OCI-LY7 (cell line): ENCODE data around the gene GYS2. TPM values are rescaled to one million over a fixed set of nuclear protein-coding genes. Genes with fewer than 3 reads are reported as not detected.

Experiments used
- BruUV-seq: library from RNA; stranded (reverse); fragments of 400-500 nt; replicated peaks from 2 replicates; lab custom pipeline; 2021; lab: Mats Ljungman, UMichigan
- CTCF ChIA-PET: fragments of 300-600 bp; sonication (Branson Sonifier 250); formaldehyde crosslinking; loops from one replicate; lab custom pipeline; 2022; ENCODE audit warnings: antibody characterized with exemption; ENCODE audit not compliant: unreplicated experiment; lab: Charles Lee
- POLR2A ChIA-PET: fragments of 300-600 bp; sonication (Branson Sonifier 250); formaldehyde crosslinking; loops from one replicate; lab custom pipeline; 2022; ENCODE audit warnings: antibody characterized with exemption; lab: Charles Lee
- DNase-seq: peaks from one replicate; pipeline ENCODE4 v3.0.0-alpha.2; 2015; ENCODE audit warnings: low spot score
- H2AFZ ChIP-seq: fragments of 200-600 bp; sonication (generic), shearing (Covaris generic); 2 replicates; pipeline ENCODE4 v1.6.1; 2014; ENCODE audit warnings: mild to moderate bottlenecking, antibody characterized with exemption, low read length, moderate library complexity
- H3K27ac ChIP-seq: fragments of 200-600 bp; sonication (generic); 2 replicates; pipeline ENCODE4 v1.5.1; 2014; ENCODE audit warnings: mixed run types, low read depth, mild to moderate bottlenecking, moderate library complexity, low read length, inconsistent platforms; ENCODE audit not compliant: poor library complexity, severe bottlenecking
- H3K36me3 ChIP-seq: fragments of 200-600 bp; sonication (generic); 2 replicates; pipeline ENCODE4 v1.6.1; 2014; ENCODE audit warnings: mild to moderate bottlenecking, antibody characterized with exemption, low read length, moderate library complexity, mixed read lengths; ENCODE audit not compliant: insufficient read depth
- H3K4me1 ChIP-seq: fragments of 200-600 bp; sonication (generic); 2 replicates; pipeline ENCODE4 v1.5.1; 2014; ENCODE audit warnings: mild to moderate bottlenecking, low read length; ENCODE audit not compliant: insufficient read depth, poor library complexity, severe bottlenecking
- H3K4me2 ChIP-seq: fragments of 200-600 bp; sonication (generic); 2 replicates; pipeline ENCODE4 v1.6.1; 2014; ENCODE audit warnings: mild to moderate bottlenecking, low read length
- H3K4me3 ChIP-seq: fragments of 200-600 bp; sonication (generic); 2 replicates; pipeline ENCODE4 v1.5.1; 2014; ENCODE audit warnings: mild to moderate bottlenecking, low read depth, low read length; ENCODE audit not compliant: poor library complexity, severe bottlenecking
- H3K79me2 ChIP-seq: fragments of 200-600 bp; sonication (generic); 2 replicates; pipeline ENCODE4 v1.6.1; 2016; ENCODE audit warnings: low read depth, mild to moderate bottlenecking, low read length, moderate library complexity, mixed read lengths; ENCODE audit not compliant: insufficient read depth
- H3K9me2 ChIP-seq: fragments of 200-600 bp; sonication (generic); 2 replicates; pipeline ENCODE4 v1.6.1; 2016; ENCODE audit warnings: mild to moderate bottlenecking, low read length, mixed read lengths; ENCODE audit not compliant: insufficient read depth
- H3K9me3 ChIP-seq: fragments of 200-600 bp; sonication (generic); 2 replicates; pipeline ENCODE4 v1.6.1; 2014; ENCODE audit warnings: mild to moderate bottlenecking, mixed run types, low read length, mixed read lengths
- H4K20me1 ChIP-seq: fragments of 200-600 bp; sonication (generic); 2 replicates; pipeline ENCODE4 v1.6.1; 2014; ENCODE audit warnings: mild to moderate bottlenecking, antibody characterized with exemption, low read length, moderate library complexity, mixed read lengths; ENCODE audit not compliant: insufficient read depth
- CTCF ChIP-seq: fragments of 200-600 bp; sonication (generic); conservative IDR thresholded peaks from 2 replicates; pipeline ENCODE4 v1.5.1; 2014; ENCODE audit warnings: mild to moderate bottlenecking, antibody characterized with exemption, low read length, moderate library complexity, mixed read lengths
- EZH2phosphoT487 ChIP-seq: fragments of 200-600 bp; sonication (generic); IDR thresholded peaks from 2 replicates; pipeline ENCODE4 v1.6.1; 2018; ENCODE audit warnings: low read depth, borderline replicate concordance, mild to moderate bottlenecking, mixed run types, antibody characterized with exemption, low read length, moderate library complexity, mixed read lengths
- intact Hi-C: fragments of 100-400 bp; cut with micrococcal nuclease; formaldehyde crosslinking; loops from one replicate; pipeline ENCODE4 v1.10.0; 2022; ENCODE audit not compliant: unreplicated experiment
- total RNA-seq, 2 experiments: library from RNA; depleted of rRNA in 1 of 2; stranded (reverse); fragments of >200 nt in 1 of 2; shearing (Covaris generic) in 1 of 2; gene quantifications; 2 replicates each; pipeline ENCODE4 v1.2.3, GENCODE V29; 2014 to 2022

Gene GYS2
- total RNA-seq, 2 experiments from 2014 or later = not detected

- peak overlapping the region; percentile 95 for H2AFZ ChIP-seq
These were observed 103.8 kb downstream of the GYS2 start for GRCh38 chr12:21500786-21501257.

GRCh38 chr12:21499765-21500164, 104.9 kb downstream of the GYS2 start:
- peak overlapping the region; percentile 99 for H3K4me3 ChIP-seq
- CTCF ChIA-PET = no interaction called here
- peaks cover 59% of the 10 kb centered on the region for H3K79me2 ChIP-seq
- peak overlapping the region; percentile 86 for H3K4me2 ChIP-seq
- intact Hi-C loops = loop anchor here (2.0 kb wide), 1 partner anchor 63 kb away; the partner anchor contains the start of gene PYROXD1
- POLR2A ChIA-PET = interaction anchor here (0.7 to 1.4 kb wide), 6 partner anchors 8 to 152 kb away, joined by 3 to 4 read pairs (median 4); no protein-coding TSS in a partner anchor
- H3K27ac ChIP-seq = no peak overlapping the region
- no peaks in the 10 kb centered on the region for H3K9me3 ChIP-seq
- peaks cover 31% of the 10 kb centered on the region for H3K4me1 ChIP-seq
- no TSS peak for BruUV-seq
- DNase-seq = no peak
- no peaks in the 10 kb centered on the region for H3K9me2 ChIP-seq
- TF ChIP-seq CTCF = no peak
- no peak for TF ChIP-seq EZH2phosphoT487
- H2AFZ ChIP-seq = no peak overlapping the region
- peaks cover 43% of the 10 kb centered on the region for H3K36me3 ChIP-seq
- H4K20me1 ChIP-seq = peaks cover 16% of the 10 kb centered on the region; the same call in 1 of the 2 replicates

More at GRCh38 chr12:21500786-21501257, 103.8 kb downstream of the GYS2 start:
- Histone ChIP-seq H3K27ac (peak overlapping the region; percentile 82), H3K4me3 (peak overlapping the region; percentile 99), H3K9me3 (no peaks in the 10 kb centered on the region), H3K79me2 (peaks cover 70% of the 10 kb centered on the region), H3K4me1 (peaks cover 31% of the 10 kb centered on the region), H3K4me2 (peak overlapping the region; percentile 86), H4K20me1 (peaks cover 20% of the 10 kb centered on the region; the same call in 1 of the 2 replicates), H3K9me2 (no peaks in the 10 kb centered on the region), H3K36me3 (peaks cover 35% of the 10 kb centered on the region)
- BruUV-seq = TSS peak; percentile 71
- CTCF ChIA-PET = no interaction called here
- no peak for TF ChIP-seq EZH2phosphoT487
- TF ChIP-seq CTCF = no peak
- POLR2A ChIA-PET = interaction anchor here (0.5 to 1.6 kb wide), 5 partner anchors 11 to 156 kb away, joined by 3 to 10 read pairs (median 4); partner anchors contain the start of gene LDHB
- intact Hi-C loops = loop anchor here (1.0 to 2.0 kb wide), 2 partner anchors 64 to 156 kb away; partner anchors contain the start of genes LDHB and PYROXD1
- peak; percentile 55 for DNase-seq

Other genes with a start within 250 kb of the GYS2 start
- not detected in 2 replicates for gene IAPP, start 231.9 kb downstream of the GYS2 start, total RNA-seq (2014; rRNA removed; shearing (Covaris generic))
- gene IAPP, start 231.9 kb downstream of the GYS2 start, total RNA-seq (2022) = not detected in 2 replicates
- 8.5 and 12.1 TPM in 2 replicates for gene PYROXD1, start 167.2 kb downstream of the GYS2 start, total RNA-seq (2014; rRNA removed; shearing (Covaris generic))
- gene PYROXD1, start 167.2 kb downstream of the GYS2 start, total RNA-seq (2022) = 16.2 and 18.7 TPM in 2 replicates
- gene RECQL, start 103.2 kb downstream of the GYS2 start, total RNA-seq (2014; rRNA removed; shearing (Covaris generic)) = 53.1 and 55.9 TPM in 2 replicates
- gene RECQL, start 103.2 kb downstream of the GYS2 start, total RNA-seq (2022) = 70.3 and 72.8 TPM in 2 replicates
- 9.5 and 12.7 TPM in 2 replicates for gene GOLT1B, start 103.1 kb downstream of the GYS2 start, total RNA-seq (2014; rRNA removed; shearing (Covaris generic))
- gene GOLT1B, start 103.1 kb downstream of the GYS2 start, total RNA-seq (2022) = 25.3 and 30.7 TPM in 2 replicates
- 0.35 TPM in 1 of 2 replicates, not detected in the other for gene SPX, start 78.6 kb downstream of the GYS2 start, total RNA-seq (2014; rRNA removed; shearing (Covaris generic))
- gene SPX, start 78.6 kb downstream of the GYS2 start, total RNA-seq (2022) = 0.90 and 1.2 TPM in 2 replicates
- 551 and 727 TPM in 2 replicates for gene LDHB, start 53.0 kb upstream of the GYS2 start, total RNA-seq (2014; rRNA removed; shearing (Covaris generic))
- 871 and 999 TPM in 2 replicates for gene LDHB, start 53.0 kb upstream of the GYS2 start, total RNA-seq (2022)
- gene KCNJ8, start 169.9 kb upstream of the GYS2 start, total RNA-seq (2014; rRNA removed; shearing (Covaris generic)) = not detected in 2 replicates
- gene KCNJ8, start 169.9 kb upstream of the GYS2 start, total RNA-seq (2022) = not detected in 2 replicates